Smooth muscle cell (in vitro differentiated cells): ENCODE results near the gene TEX19. TPM values are rescaled to one million over a fixed set of nuclear protein-coding genes. Genes with fewer than 3 reads are reported as not detected.

Source experiments
- DNase-seq: peaks from one replicate; lab custom pipeline; 2025; ENCODE audit not compliant: unreplicated experiment; lab: John Stamatoyannopoulos, UW
- H2AFZ ChIP-seq: fragments of 200-600 bp; sonication (generic); 2 replicates; pipeline ENCODE4 v1.6.0; 2016; ENCODE audit warnings: antibody characterized with exemption, low read depth, mild to moderate bottlenecking
- H3F3A ChIP-seq: fragments of 200-600 bp; sonication (generic); 2 replicates; pipeline ENCODE4 v1.6.0; 2017; ENCODE audit warnings: antibody characterized with exemption, low read depth
- H3K27ac ChIP-seq: fragments of 200-600 bp; sonication (generic); 2 replicates; pipeline ENCODE4 v1.5.1; 2016; ENCODE audit warnings: low read depth, mild to moderate bottlenecking
- H3K27me3 ChIP-seq: fragments of 200-600 bp; sonication (generic); 2 replicates; pipeline ENCODE4 v1.6.1; 2016; ENCODE audit warnings: low read depth, mild to moderate bottlenecking
- H3K36me3 ChIP-seq: fragments of 200-600 bp; sonication (generic); 2 replicates; pipeline ENCODE4 v1.5.1; 2016; ENCODE audit warnings: low read depth
- H3K4me1 ChIP-seq: fragments of 200-600 bp; sonication (generic); 2 replicates; pipeline ENCODE4 v1.5.1; 2016; ENCODE audit warnings: low read depth
- H3K4me2 ChIP-seq: fragments of 200-600 bp; sonication (generic); 2 replicates; pipeline ENCODE4 v1.6.0; 2016; ENCODE audit warnings: mild to moderate bottlenecking
- H3K4me3 ChIP-seq: fragments of 200-600 bp; sonication (generic); 2 replicates; pipeline ENCODE4 v1.5.1; 2016; ENCODE audit warnings: mild to moderate bottlenecking
- H3K79me2 ChIP-seq: fragments of 200-600 bp; sonication (generic); 2 replicates; pipeline ENCODE4 v1.6.0; 2016; ENCODE audit warnings: low read depth, mild to moderate bottlenecking
- H3K9ac ChIP-seq: fragments of 200-600 bp; sonication (generic); 2 replicates; pipeline ENCODE4 v1.6.0; 2016; ENCODE audit warnings: low read depth
- H3K9me3 ChIP-seq: fragments of 200-600 bp; sonication (generic); replicated peaks from 2 replicates; pipeline ENCODE4 v1.5.1; 2016; ENCODE audit warnings: low read depth
- H4K20me1 ChIP-seq: fragments of 200-600 bp; sonication (generic); 2 replicates; pipeline ENCODE4 v1.6.0; 2016; ENCODE audit warnings: low read depth
- WGBS: methylation state at CpG from one replicate; pipeline ENCODE4 v1.1.7; 2016; ENCODE audit warnings: low lambda C conversion rate; 5-methylcytosine and 5-hydroxymethylcytosine counted together
- polyA plus RNA-seq: library from polyadenylated mRNA; unstranded; fragments of >200 nt; fragmentation: Nextera tagmentation; extraction: Ambion mirVana; gene quantifications from 2 replicates; pipeline ENCODE4 v1.2.1, GENCODE V29; 2016
- total RNA-seq: library from RNA; depleted of rRNA; stranded (reverse); fragments of >200 nt; gene quantifications from 2 replicates; pipeline ENCODE4 v1.2.3, GENCODE V29; 2014
- TF ChIP-seq, protein P1 (sequence below): fragments of 200-600 bp; sonication (generic); IDR thresholded peaks from 2 replicates; pipeline ENCODE4 v1.5.1; 2017; ENCODE audit warnings: borderline replicate concordance, mild to moderate bottlenecking, antibody characterized with exemption; ENCODE audit not compliant: insufficient read depth, poor library complexity, severe bottlenecking

TEX19 gene
- total and polyA plus RNA-seq, 2 experiments from 2014 or later, result not detected

DNA sequence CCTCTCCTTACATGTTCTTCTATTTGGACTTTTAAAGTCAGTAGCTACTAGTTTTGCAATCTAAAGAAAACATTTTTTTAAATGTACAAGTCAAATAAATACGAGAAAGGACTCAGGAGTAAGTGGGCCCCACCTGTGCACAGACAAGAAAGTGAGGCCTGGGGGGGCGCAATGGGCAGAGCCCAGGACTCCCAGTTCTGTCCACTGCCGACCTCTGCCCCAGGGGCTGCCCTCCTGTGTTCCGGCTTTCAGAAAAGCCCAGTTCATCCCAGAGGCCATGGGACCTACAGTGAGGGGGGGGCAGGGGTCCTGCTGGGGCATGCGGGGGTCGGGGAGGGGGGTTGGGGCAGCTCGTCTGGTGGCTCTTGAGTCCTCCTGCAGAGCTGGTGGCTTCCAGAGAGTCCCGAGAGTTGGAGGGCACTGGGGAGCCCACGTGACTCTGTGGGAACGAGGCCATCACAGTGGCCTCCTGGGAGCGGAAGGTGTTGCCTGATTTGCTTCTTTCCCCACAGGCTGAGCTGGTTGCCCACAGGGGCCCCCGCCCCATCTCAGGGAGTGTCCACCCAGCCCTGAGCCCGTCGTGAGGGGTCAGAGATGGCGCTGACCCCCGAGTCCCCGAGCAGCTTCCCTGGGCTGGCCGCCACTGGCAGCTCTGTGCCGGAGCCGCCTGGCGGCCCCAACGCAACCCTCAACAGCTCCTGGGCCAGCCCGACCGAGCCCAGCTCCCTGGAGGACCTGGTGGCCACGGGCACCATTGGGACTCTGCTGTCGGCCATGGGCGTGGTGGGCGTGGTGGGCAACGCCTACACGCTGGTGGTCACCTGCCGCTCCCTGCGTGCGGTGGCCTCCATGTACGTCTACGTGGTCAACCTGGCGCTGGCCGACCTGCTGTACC is 14.9 kb downstream of the TEX19 start:
- Histone ChIP-seq H3K27ac (no peak overlapping the region), H3K27me3 (peaks cover 45% of the 10 kb centered on the region), H3K4me3 (no peak overlapping the region), H3K4me1 (no peaks in the 10 kb centered on the region), H2AFZ (no peak overlapping the region), H3K4me2 (no peak overlapping the region), H4K20me1 (no peaks in the 10 kb centered on the region), H3F3A (no peaks in the 10 kb centered on the region), H3K79me2 (no peaks in the 10 kb centered on the region), H3K36me3 (no peaks in the 10 kb centered on the region), H3K9me3 (no peaks in the 10 kb centered on the region), H3K9ac (no peak overlapping the region)
- DNase-seq, result no peak
- TF ChIP-seq, protein P1, sequence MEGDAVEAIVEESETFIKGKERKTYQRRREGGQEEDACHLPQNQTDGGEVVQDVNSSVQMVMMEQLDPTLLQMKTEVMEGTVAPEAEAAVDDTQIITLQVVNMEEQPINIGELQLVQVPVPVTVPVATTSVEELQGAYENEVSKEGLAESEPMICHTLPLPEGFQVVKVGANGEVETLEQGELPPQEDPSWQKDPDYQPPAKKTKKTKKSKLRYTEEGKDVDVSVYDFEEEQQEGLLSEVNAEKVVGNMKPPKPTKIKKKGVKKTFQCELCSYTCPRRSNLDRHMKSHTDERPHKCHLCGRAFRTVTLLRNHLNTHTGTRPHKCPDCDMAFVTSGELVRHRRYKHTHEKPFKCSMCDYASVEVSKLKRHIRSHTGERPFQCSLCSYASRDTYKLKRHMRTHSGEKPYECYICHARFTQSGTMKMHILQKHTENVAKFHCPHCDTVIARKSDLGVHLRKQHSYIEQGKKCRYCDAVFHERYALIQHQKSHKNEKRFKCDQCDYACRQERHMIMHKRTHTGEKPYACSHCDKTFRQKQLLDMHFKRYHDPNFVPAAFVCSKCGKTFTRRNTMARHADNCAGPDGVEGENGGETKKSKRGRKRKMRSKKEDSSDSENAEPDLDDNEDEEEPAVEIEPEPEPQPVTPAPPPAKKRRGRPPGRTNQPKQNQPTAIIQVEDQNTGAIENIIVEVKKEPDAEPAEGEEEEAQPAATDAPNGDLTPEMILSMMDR, result no peak
- 96% methylated on average over 33 of the region's 37 CpGs for WGBS

DNA sequence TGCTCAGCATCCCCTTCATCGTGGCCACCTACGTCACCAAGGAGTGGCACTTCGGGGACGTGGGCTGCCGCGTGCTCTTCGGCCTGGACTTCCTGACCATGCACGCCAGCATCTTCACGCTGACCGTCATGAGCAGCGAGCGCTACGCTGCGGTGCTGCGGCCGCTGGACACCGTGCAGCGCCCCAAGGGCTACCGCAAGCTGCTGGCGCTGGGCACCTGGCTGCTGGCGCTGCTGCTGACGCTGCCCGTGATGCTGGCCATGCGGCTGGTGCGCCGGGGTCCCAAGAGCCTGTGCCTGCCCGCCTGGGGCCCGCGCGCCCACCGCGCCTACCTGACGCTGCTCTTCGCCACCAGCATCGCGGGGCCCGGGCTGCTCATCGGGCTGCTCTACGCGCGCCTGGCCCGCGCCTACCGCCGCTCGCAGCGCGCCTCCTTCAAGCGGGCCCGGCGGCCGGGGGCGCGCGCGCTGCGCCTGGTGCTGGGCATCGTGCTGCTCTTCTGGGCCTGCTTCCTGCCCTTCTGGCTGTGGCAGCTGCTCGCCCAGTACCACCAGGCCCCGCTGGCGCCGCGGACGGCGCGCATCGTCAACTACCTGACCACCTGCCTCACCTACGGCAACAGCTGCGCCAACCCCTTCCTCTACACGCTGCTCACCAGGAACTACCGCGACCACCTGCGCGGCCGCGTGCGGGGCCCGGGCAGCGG is 15.7 kb downstream of the TEX19 start:
- Histone ChIP-seq H3K36me3 (no peaks in the 10 kb centered on the region), H3K27ac (no peak overlapping the region), H4K20me1 (no peaks in the 10 kb centered on the region), H3K27me3 (peaks cover 40% of the 10 kb centered on the region), H3K9ac (no peak overlapping the region), H3F3A (no peaks in the 10 kb centered on the region), H3K4me3 (no peak overlapping the region), H3K79me2 (no peaks in the 10 kb centered on the region), H3K9me3 (no peaks in the 10 kb centered on the region), H2AFZ (no peak overlapping the region), H3K4me1 (no peaks in the 10 kb centered on the region), H3K4me2 (no peak overlapping the region)
- TF ChIP-seq, protein P1, result no peak
- no peak for DNase-seq
- 96% methylated on average over 71 of the region's 79 CpGs for WGBS

DNA sequence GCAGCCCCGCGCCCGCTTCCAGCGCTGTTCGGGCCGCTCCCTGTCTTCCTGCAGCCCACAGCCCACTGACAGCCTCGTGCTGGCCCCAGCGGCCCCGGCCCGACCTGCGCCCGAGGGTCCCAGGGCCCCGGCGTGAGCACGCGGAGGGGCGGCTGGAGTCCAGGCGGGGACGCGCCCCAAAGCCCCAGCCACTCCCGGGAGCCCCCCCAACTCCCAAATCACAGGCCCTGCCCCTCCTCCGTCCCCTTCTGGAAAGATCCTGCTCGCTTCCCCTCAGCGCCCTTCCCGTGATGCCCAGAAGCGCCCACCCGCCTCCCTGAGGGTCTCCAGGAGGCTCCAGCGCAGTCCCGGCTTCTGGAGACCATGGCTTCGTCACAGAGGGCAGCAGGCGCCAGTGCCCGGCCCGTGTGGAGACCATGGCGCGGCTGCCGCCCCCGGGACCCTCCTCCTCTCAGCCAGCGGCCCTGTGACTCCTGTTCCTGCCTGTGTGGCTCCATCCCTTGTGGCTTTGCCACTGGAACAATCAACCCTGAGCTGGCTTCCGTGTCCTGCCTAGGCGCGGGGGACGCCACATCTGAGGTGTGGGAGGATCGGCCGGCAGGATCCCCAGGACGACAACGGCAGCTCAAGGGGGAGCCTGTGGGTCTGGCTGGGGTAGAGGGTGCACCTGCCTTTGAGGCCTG is 16.5 kb downstream of the TEX19 start:
- WGBS, result 96% methylated on average over 32 of the region's 46 CpGs
- no peak for DNase-seq
- Histone ChIP-seq H3K27me3 (peaks cover 32% of the 10 kb centered on the region), H3K4me3 (no peak overlapping the region), H4K20me1 (no peaks in the 10 kb centered on the region), H3K79me2 (no peaks in the 10 kb centered on the region), H3K36me3 (no peaks in the 10 kb centered on the region), H3K4me2 (no peak overlapping the region), H3K9me3 (no peaks in the 10 kb centered on the region), H2AFZ (no peak overlapping the region), H3K27ac (no peak overlapping the region), H3F3A (no peaks in the 10 kb centered on the region), H3K4me1 (no peaks in the 10 kb centered on the region), H3K9ac (no peak overlapping the region)
- TF ChIP-seq, protein P1, result no peak
